ENCODE data around the gene HDAC4.

GRCh38 chr2:239343946-239344856, 56.6 kb downstream of the HDAC4 start:
- no peak for TF ChIP-seq CTCF (IDR thresholded peaks at IDR 0.05)
- no peak for TF ChIP-seq POLR2A (IDR thresholded peaks at IDR 0.05)
